Measurements from ENCODE around the gene OGFR. TPM values are rescaled to one million over a fixed set of nuclear protein-coding genes. Genes with fewer than 3 reads are reported as not detected.

The OGFR gene
- total RNA-seq, 2 donors from 2014 or later = 42.3 to 52.6 TPM

DNA sequence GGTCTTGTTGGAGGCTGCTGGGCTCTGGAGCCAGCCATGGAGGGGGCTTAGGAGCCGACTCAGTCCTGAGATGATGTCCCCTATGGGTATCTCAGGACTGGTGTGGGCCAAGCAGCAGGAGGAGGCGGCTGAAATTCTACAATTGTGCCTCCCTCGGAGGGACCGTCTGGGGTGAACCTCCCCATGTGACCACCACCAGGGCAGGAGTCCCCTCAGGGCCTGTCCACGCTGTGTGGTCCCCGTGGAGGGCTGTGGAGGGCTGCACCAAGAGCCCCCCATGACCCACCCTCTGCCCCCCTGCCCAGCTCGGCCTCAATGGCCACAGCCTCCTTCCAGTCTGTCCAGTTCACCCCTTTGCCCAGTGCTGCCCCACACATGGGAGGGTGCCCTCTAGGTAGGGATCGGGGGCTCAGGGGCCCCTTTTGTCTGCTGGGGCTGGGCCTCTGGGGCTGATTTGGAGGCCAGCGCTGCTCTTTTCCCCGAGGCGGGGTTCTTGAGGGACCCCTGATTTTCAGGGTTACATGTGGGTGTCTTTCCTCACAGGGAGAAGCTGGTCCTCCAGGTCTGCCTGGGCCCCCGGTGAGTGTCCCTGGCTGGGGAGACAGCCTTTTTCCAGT lies 13.4 kb downstream of the OGFR start:
- ATAC-seq (replicated peaks) = no peak
- no peak overlapping the region for H3K4me3 Mint-ChIP-seq
- H3K9me3 Mint-ChIP-seq = no peaks in the 10 kb centered on the region
- peaks cover 3% of the 10 kb centered on the region for H3K27me3 Mint-ChIP-seq
- H3K36me3 Mint-ChIP-seq (ENCODE audit: low read depth) = no peaks in the 10 kb centered on the region
- no peak overlapping the region for H3K27ac Mint-ChIP-seq
- no peaks in the 10 kb centered on the region for H3K4me1 Mint-ChIP-seq

DNA sequence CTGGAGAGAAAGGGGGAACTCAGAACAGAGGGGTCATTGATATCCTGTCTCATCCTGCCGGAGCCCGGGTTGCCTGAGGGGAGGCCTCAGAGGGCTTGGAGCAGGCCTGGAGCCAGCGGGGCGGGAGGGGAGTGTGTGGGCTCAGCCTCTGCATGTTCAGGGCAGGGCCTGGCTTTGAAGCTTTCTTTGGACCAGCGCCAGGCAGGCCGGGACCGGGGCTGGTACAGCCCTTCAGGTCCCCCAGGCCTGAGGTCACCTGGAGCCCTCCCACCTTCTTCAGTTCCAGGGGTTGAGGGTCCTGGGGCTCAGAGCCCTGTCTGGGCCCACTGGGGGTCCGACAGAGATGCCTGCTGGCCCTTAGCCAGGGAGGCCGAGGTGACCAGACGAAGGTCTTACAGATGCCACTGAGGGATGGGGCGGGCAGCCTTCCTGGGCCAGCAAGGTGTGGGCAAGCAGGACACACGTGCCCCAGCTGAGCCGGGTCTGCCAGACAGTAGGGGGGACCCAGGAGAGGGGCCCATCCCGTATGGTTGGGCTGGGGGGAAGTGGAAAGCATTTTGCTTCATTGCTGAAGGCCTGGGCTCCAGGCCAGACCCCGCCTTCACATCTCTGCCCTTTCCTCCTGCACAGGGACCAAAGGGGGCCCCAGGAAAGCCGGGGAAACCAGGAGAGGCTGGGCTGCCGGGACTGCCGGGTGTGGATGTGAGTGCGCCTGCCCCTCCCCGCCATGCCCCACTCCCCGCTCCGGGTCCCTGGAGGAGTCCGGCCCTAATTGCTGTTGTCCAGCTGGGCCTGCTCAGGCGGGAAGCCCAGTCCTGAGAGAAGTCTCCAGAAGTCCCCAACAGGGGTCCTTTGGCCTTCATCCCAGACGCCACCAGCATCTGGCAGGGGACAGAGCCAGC lies 14.2 kb downstream of the OGFR start:
- Mint-ChIP-seq H3K4me3 (no peak overlapping the region), H3K36me3 (ENCODE audit: low read depth) (no peaks in the 10 kb centered on the region), H3K9me3 (no peaks in the 10 kb centered on the region), H3K4me1 (no peaks in the 10 kb centered on the region), H3K27ac (no peak overlapping the region), H3K27me3 (peaks cover 3% of the 10 kb centered on the region)
- ATAC-seq (replicated peaks) = no peak

- no peak overlapping the region for H3K4me3 Mint-ChIP-seq
- H3K36me3 Mint-ChIP-seq (ENCODE audit: low read depth) = no peaks in the 10 kb centered on the region
- no peaks in the 10 kb centered on the region for H3K9me3 Mint-ChIP-seq
- H3K4me1 Mint-ChIP-seq = no peaks in the 10 kb centered on the region
- no peak for ATAC-seq (replicated peaks)
- no peak overlapping the region for H3K27ac Mint-ChIP-seq
- H3K27me3 Mint-ChIP-seq = peaks cover 3% of the 10 kb centered on the region
These were observed 15.0 kb downstream of the OGFR start for GRCh38 chr20:62819494-62820174.

DNA sequence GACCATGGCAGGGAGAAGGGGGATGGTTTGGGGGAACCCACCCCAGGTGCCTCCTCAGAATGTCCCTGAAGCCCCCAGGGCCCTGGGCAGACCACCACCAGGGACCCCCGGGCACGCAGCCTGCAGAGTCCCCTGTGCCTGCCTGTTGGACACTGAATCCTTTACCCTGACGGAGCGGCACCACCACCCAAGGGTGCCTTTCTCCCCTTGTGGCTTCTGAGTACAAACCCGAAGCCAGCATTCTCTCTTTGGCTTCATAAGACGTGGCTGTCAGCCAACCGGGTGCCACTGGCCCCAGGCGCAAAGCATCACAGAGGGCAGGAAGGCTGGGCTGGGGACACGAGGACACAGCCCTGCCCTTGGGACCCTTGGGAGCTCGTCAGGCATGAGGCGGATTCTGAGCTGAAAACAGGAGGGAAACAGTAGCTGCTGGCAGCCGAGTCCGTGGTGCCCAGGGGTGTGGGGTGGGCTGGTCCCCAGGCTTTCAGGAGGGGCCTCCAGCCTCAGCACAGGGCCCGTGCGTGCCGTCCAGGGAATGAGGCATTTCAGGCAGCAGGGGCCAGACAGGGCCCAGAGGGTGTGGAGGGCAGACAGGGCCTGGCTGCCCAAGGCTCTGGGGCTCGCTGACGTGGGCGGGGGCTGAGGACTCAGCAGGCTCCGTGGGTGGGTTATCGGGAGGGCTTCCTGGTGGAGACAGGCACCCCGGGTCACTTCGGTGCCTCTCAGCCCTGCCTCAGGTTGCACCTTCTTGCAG lies 15.8 kb downstream of the OGFR start:
- Mint-ChIP-seq H3K27me3 (no peaks in the 10 kb centered on the region), H3K4me3 (no peak overlapping the region), H3K4me1 (no peaks in the 10 kb centered on the region), H3K9me3 (no peaks in the 10 kb centered on the region), H3K36me3 (ENCODE audit: low read depth) (no peaks in the 10 kb centered on the region), H3K27ac (no peak overlapping the region)
- no peak for ATAC-seq (replicated peaks)

DNA sequence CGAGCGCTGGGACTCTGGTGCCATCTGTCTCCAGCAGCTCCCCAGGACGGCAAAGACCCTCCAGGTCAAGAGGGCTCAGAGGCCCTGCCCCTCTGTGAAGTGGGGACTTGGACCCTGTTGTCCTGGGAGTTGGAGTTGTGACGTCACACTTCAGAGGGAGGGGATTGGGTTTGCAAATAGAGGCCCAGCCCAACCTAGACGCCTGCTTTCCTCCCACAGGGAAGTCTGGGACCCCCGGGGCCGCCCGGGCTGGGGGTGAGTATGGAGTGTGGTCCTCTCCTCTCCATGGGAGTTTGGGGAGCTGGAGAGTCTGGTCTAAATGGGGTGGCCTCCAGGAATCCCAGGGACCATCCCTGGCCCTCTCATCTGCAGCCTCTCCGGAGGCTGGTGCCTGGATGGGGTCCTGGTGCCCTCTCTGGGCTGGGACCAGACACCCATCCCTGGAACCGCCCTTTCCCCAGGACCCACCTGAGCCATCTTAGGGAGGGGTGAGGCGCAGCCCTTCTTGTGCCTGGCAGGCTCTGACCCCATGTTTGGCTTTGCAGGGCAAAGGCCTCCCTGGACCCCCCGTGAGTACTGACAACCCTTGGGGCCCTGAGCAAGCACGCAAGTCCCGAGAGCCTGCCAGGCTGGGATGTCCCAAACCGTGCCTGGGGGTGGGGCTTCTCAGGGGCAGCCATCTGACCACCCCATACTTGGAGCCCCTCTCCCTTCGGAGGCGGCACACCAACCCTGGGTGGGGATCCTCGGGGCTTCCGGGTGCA lies 16.5 kb downstream of the OGFR start:
- no peak overlapping the region for H3K4me3 Mint-ChIP-seq
- no peaks in the 10 kb centered on the region for H3K4me1 Mint-ChIP-seq
- H3K9me3 Mint-ChIP-seq = no peaks in the 10 kb centered on the region
- no peak overlapping the region for H3K27ac Mint-ChIP-seq
- no peak for ATAC-seq (replicated peaks)
- H3K36me3 Mint-ChIP-seq (ENCODE audit: low read depth) = no peaks in the 10 kb centered on the region
- no peaks in the 10 kb centered on the region for H3K27me3 Mint-ChIP-seq

GRCh38 chr20:62821726-62822210 lies 17.1 kb downstream of the OGFR start:
- Mint-ChIP-seq H3K9me3 (no peaks in the 10 kb centered on the region), H3K27me3 (no peaks in the 10 kb centered on the region), H3K4me1 (no peaks in the 10 kb centered on the region), H3K36me3 (ENCODE audit: low read depth) (no peaks in the 10 kb centered on the region), H3K4me3 (no peak overlapping the region), H3K27ac (no peak overlapping the region)
- ATAC-seq (replicated peaks) = no peak

DNA sequence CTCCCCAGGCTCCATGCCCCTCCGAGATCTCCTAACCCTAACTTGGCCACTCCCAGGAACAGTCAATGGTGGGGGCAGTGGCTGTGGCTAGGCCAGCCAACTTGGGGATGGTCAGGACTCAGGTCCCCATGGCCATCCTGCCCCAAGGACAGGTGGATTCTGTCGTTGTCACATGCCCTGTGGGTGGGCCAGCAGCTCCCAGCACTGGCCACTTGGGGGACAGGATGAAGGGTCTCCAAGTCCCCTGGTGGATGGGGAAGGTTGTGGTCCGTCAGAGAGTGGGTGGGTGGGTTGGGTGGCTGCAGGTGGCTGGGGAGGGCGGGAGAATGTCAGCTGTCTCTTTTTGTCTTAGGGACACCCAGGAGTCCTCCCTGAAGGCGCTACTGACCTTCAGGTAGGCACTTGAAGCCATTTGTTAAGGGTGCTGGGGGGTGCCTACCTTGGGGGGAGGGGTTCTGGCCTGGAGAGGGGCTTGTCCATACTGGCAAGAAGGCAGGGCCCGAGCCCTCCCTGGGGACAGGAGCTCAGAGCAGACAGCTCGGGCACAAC lies 17.7 kb downstream of the OGFR start:
- H3K4me3 Mint-ChIP-seq = no peak overlapping the region
- H3K4me1 Mint-ChIP-seq = no peaks in the 10 kb centered on the region
- H3K27me3 Mint-ChIP-seq = no peaks in the 10 kb centered on the region
- no peaks in the 10 kb centered on the region for H3K36me3 Mint-ChIP-seq (ENCODE audit: low read depth)
- no peak for ATAC-seq (replicated peaks)
- no peak overlapping the region for H3K27ac Mint-ChIP-seq
- H3K9me3 Mint-ChIP-seq = no peaks in the 10 kb centered on the region

DNA sequence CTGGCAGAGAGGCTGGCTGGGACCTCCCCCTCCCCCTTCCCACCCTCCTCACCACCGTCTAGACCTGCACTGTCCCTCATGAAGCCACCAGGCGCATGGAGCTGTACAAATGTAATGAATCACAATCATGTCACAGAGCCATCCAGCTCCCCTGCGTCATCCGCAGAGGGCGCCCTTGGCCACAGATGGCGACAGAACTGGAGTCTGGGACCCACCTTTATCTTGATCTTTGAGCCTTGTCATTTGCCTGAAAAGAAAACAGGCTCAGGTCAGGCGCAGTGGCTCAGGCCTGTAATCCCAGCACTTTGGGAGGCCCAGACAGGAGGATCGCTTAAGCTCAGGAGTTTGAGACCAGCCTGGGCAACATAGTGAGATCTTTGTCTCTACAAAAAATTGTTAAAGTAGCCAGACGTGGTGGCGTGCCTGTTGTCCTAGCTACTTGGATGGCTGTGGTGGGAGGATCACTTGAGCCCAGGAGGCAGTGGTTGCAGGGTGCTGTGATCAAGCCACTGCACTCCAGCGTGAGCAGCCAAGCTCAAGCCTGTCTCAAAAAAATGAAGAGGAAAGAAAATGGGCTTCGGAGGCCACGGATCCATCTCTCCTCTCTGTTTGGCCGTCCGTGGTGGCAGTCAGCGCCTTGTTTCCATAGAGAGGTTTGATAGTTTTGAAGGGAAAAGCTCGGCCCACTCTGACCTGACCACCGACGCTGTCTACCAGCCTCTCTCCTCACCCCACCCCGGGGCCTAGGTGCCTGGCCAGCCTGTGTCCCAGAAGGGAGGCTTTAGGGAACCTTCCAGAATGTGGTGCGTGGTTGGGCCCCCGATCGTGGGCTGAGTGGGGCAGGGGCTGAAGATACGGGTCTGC lies 18.4 kb downstream of the OGFR start:
- Mint-ChIP-seq H3K4me1 (no peaks in the 10 kb centered on the region), H3K9me3 (no peaks in the 10 kb centered on the region), H3K4me3 (no peak overlapping the region), H3K27me3 (no peaks in the 10 kb centered on the region), H3K27ac (no peak overlapping the region), H3K36me3 (ENCODE audit: low read depth) (no peaks in the 10 kb centered on the region)
- ATAC-seq (replicated peaks) = peak; percentile 74

GRCh38 chr20:62823688-62824475 lies 19.2 kb downstream of the OGFR start:
- ATAC-seq (replicated peaks) = no peak
- no peaks in the 10 kb centered on the region for H3K9me3 Mint-ChIP-seq
- no peaks in the 10 kb centered on the region for H3K36me3 Mint-ChIP-seq (ENCODE audit: low read depth)

GRCh38 chr20:62824476-62825332 lies 20.1 kb downstream of the OGFR start:
- Mint-ChIP-seq H3K27me3 (no peaks in the 10 kb centered on the region), H3K36me3 (ENCODE audit: low read depth) (no peaks in the 10 kb centered on the region), H3K4me1 (no peaks in the 10 kb centered on the region), H3K27ac (no peak overlapping the region), H3K4me3 (no peak overlapping the region), H3K9me3 (no peaks in the 10 kb centered on the region)
- ATAC-seq (replicated peaks) = peak; percentile 41

More at GRCh38 chr20:62823688-62824475, 19.2 kb downstream of the OGFR start:
- Mint-ChIP-seq H3K4me3 (no peak overlapping the region), H3K4me1 (no peaks in the 10 kb centered on the region), H3K27me3 (no peaks in the 10 kb centered on the region), H3K27ac (no peak overlapping the region)

DNA sequence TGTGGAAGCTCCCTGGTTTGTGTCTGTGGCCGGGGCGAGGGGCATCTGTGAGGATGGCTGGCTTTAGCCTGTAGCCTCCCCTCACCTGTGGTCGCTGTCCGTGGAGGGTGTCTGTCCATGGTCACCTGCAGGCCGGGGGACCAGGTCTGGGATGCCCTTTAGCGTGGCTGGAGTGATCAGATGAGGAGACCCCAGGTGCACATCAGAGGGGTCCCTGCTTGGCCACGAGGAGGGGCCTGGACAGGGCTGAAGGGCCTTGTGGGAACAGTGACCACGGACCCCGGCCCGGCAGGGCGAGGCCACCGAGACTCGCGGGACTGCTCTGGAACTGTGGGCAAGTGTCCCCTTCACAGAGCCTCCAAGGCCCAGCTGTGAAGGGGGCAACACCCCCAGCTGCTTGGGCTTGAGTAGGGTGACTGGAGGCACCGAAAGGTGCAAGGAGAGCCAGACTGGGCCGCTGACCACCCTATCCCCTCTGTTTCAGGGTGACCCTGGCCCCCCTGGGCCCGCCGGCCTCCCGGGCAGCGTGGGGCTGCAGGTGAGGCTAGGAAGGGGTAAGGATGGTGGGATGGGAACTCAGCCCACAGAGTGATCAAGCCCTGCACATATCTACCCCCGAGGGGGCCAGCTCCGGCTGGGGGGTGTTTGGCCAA lies 20.8 kb downstream of the OGFR start:
- no peaks in the 10 kb centered on the region for H3K9me3 Mint-ChIP-seq
- no peaks in the 10 kb centered on the region for H3K4me1 Mint-ChIP-seq
- H3K27ac Mint-ChIP-seq = no peak overlapping the region
- H3K27me3 Mint-ChIP-seq = no peaks in the 10 kb centered on the region
- no peak overlapping the region for H3K4me3 Mint-ChIP-seq
- H3K36me3 Mint-ChIP-seq (ENCODE audit: low read depth) = no peaks in the 10 kb centered on the region
- no peak for ATAC-seq (replicated peaks)

Data from activated T-helper 17 cell treated with anti-CD3 and anti-CD28 coated beads, Interleukin-2, amount 50 U/mL, for 72 hours (primary cell).